ENCODE data around the gene GARIN1A.
"Not testable (repeated sequence)": the region's sequence is repeated elsewhere in the genome, so short reads cannot be mapped to it uniquely, and the experiment has no call there.

The GARIN1A gene

DNA sequence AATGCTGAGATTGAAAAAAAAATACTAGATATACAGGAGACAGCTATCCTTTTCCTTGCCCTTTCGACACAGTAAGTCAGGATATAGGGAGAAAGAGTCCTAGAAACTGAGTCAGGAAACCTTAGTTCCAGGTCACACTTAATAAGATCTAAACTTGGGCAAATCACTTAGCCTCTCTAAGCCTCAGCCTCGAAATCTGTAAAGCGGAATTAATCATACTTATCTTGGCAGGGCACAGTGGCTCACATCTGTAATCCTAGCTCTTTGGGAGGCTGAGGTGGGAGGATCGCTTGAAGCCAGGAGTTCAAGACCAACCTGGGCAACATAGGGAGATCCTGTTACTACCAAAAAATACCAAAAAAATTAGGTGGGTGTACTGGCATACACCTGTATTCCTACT, 4.6 kb downstream of the GARIN1A start:
- TF ChIP-seq, protein P1, sequence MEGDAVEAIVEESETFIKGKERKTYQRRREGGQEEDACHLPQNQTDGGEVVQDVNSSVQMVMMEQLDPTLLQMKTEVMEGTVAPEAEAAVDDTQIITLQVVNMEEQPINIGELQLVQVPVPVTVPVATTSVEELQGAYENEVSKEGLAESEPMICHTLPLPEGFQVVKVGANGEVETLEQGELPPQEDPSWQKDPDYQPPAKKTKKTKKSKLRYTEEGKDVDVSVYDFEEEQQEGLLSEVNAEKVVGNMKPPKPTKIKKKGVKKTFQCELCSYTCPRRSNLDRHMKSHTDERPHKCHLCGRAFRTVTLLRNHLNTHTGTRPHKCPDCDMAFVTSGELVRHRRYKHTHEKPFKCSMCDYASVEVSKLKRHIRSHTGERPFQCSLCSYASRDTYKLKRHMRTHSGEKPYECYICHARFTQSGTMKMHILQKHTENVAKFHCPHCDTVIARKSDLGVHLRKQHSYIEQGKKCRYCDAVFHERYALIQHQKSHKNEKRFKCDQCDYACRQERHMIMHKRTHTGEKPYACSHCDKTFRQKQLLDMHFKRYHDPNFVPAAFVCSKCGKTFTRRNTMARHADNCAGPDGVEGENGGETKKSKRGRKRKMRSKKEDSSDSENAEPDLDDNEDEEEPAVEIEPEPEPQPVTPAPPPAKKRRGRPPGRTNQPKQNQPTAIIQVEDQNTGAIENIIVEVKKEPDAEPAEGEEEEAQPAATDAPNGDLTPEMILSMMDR (conservative IDR thresholded peaks at IDR 0.05; ENCODE audit: low read length): no peak
- no peak for TF ChIP-seq EZH2phosphoT487 (IDR thresholded peaks at IDR 0.05; ENCODE audit: borderline replicate concordance)

DNA sequence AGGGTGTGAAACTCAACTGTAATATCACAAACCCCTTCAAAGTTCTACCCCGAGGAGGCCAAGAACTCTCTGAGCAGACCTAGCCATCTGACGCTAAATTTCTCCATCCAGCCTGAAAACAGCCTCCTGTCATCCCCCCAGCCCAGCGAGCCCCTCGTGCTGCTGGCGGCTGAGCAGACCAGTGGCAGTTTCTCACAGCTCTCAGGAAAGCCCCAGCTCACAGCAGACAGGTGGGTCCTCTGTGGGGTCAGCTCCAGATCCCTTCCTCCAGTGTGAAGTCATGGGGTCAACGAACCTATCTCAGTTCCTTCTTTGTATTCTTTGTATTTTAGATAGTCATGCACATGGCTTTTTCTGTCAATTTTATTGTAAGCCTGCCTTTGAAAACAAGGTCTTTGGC, 7.8 kb downstream of the GARIN1A start:
- H2AFZ ChIP-seq (ENCODE audit: low read length): no peak overlapping the region

More for the DNA sequence above, 4.6 kb downstream of the GARIN1A start:
- Histone ChIP-seq H3K4me2 (ENCODE audit: low read depth, low read length, poor library complexity, severe bottlenecking) (no peak overlapping the region), H3K79me2 (ENCODE audit: insufficient read depth, low read length) (no peaks in the 10 kb centered on the region), H2AFZ (ENCODE audit: low read length) (no peak overlapping the region), H3F3A (ENCODE audit: low read depth) (no peaks in the 10 kb centered on the region), H4K20me1 (ENCODE audit: insufficient read depth, low read length, poor library complexity, severe bottlenecking) (no peaks in the 10 kb centered on the region), H3K9me2 (replicated peaks; ENCODE audit: low read depth, low read length) (no peaks in the 10 kb centered on the region), H3K9ac (ENCODE audit: low read depth, low read length, poor library complexity, severe bottlenecking) (no peak overlapping the region), H3K4me3 (ENCODE audit: low read length, poor library complexity, severe bottlenecking) (no peak overlapping the region), H3K36me3 (ENCODE audit: insufficient read depth, low read length) (no peaks in the 10 kb centered on the region), H3K9me3 (ENCODE audit: insufficient read depth, low read depth, low read length) (no peaks in the 10 kb centered on the region), H3K27me3 (ENCODE audit: insufficient read depth, low read length, poor library complexity, severe bottlenecking) (no peaks in the 10 kb centered on the region), H3K4me1 (ENCODE audit: insufficient read depth, low read length, poor library complexity, severe bottlenecking) (no peaks in the 10 kb centered on the region)

DNA sequence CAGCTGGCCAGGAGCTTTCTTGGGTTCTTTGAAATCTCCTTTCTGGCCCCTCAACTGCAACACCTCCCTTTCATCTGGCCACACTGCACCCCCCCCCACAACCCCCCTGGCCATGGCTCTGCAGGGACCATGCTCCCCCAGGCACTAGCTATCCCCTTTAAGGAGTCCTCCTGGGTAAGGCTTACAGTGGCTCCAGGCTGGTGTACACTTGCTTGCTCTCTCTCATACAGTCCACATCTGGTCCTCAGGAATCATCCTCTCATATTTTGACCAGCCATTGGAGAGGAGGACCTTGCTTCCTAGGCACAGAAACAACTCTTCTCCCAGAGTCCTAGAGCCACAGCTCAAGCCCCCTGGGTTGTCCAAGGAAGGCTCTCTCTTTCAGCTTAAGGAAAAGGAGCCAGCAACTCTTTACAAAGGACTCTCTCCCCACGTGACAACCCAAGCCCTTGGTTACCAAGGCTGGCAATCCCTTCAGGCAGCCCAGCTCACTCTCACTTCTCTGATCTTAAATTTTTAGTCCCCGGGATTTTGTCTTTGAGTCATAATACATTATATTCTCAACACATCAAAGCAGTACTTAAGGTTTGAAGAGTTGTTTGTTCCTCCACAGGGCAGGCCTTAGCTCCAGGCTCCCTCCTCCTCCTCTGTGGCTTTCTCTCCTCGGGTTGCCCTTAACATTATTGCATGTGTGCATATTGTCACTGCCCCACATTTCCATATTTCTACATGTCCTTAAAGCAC, 9.9 kb downstream of the GARIN1A start:
- H3F3A ChIP-seq (ENCODE audit: low read depth): no peaks in the 10 kb centered on the region
- no peaks in the 10 kb centered on the region for H3K4me1 ChIP-seq (ENCODE audit: insufficient read depth, low read length, poor library complexity, severe bottlenecking)
- TF ChIP-seq, protein P1 (conservative IDR thresholded peaks at IDR 0.05; ENCODE audit: low read length): no peak
- no peak for TF ChIP-seq EZH2phosphoT487 (IDR thresholded peaks at IDR 0.05; ENCODE audit: borderline replicate concordance)
- H4K20me1 ChIP-seq (ENCODE audit: insufficient read depth, low read length, poor library complexity, severe bottlenecking): no peaks in the 10 kb centered on the region
- H3K4me2 ChIP-seq (ENCODE audit: low read depth, low read length, poor library complexity, severe bottlenecking): no peak overlapping the region
- no peaks in the 10 kb centered on the region for H3K27me3 ChIP-seq (ENCODE audit: insufficient read depth, low read length, poor library complexity, severe bottlenecking)
- H3K4me3 ChIP-seq (ENCODE audit: low read length, poor library complexity, severe bottlenecking): no peak overlapping the region
- no peak overlapping the region for H3K9ac ChIP-seq (ENCODE audit: low read depth, low read length, poor library complexity, severe bottlenecking)
- no peaks in the 10 kb centered on the region for H3K79me2 ChIP-seq (ENCODE audit: insufficient read depth, low read length)
- 0 out of 2 replicates have a peak overlapping the region, but pooled peaks have one; percentile 1 for H2AFZ ChIP-seq (ENCODE audit: low read length)
- no peaks in the 10 kb centered on the region for H3K9me2 ChIP-seq (replicated peaks; ENCODE audit: low read depth, low read length)
- H3K9me3 ChIP-seq (ENCODE audit: insufficient read depth, low read depth, low read length): no peaks in the 10 kb centered on the region
- no peaks in the 10 kb centered on the region for H3K36me3 ChIP-seq (ENCODE audit: insufficient read depth, low read length)

More for the DNA sequence above, 7.8 kb downstream of the GARIN1A start:
- Histone ChIP-seq H4K20me1 (ENCODE audit: insufficient read depth, low read length, poor library complexity, severe bottlenecking) (no peaks in the 10 kb centered on the region), H3K9me3 (ENCODE audit: insufficient read depth, low read depth, low read length) (no peaks in the 10 kb centered on the region), H3K4me2 (ENCODE audit: low read depth, low read length, poor library complexity, severe bottlenecking) (no peak overlapping the region), H3K36me3 (ENCODE audit: insufficient read depth, low read length) (no peaks in the 10 kb centered on the region), H3K79me2 (ENCODE audit: insufficient read depth, low read length) (no peaks in the 10 kb centered on the region), H3K4me3 (ENCODE audit: low read length, poor library complexity, severe bottlenecking) (no peak overlapping the region), H3K9me2 (replicated peaks; ENCODE audit: low read depth, low read length) (no peaks in the 10 kb centered on the region), H3K4me1 (ENCODE audit: insufficient read depth, low read length, poor library complexity, severe bottlenecking) (no peaks in the 10 kb centered on the region), H3F3A (ENCODE audit: low read depth) (no peaks in the 10 kb centered on the region), H3K27me3 (ENCODE audit: insufficient read depth, low read length, poor library complexity, severe bottlenecking) (no peaks in the 10 kb centered on the region), H3K9ac (ENCODE audit: low read depth, low read length, poor library complexity, severe bottlenecking) (no peak overlapping the region)
- TF ChIP-seq, protein P1 (conservative IDR thresholded peaks at IDR 0.05; ENCODE audit: low read length): no peak
- TF ChIP-seq EZH2phosphoT487 (IDR thresholded peaks at IDR 0.05; ENCODE audit: borderline replicate concordance): no peak

DNA sequence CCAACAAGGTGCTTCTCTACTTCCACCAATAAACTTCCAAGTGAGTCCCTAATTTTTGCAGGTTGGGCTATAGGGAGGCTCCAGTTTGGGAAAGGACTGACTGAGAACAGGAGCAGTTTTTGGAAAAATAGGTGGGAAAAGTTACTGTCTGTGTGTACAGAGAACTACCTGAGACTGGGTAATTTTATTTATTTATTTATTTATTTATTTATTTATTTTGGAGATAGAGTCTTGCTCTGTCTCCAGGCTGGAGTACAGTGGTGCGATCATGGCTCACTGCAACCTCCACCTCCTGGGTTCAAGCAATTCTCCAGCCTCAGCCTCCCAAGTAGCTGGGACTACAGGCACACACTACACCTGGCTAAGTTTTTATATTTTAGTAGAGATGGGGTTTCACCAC, 11.2 kb downstream of the GARIN1A start:
- H2AFZ ChIP-seq (ENCODE audit: low read length); H3K9me3 ChIP-seq (ENCODE audit: insufficient read depth, low read depth, low read length); H3F3A ChIP-seq (ENCODE audit: low read depth); H3K9ac ChIP-seq (ENCODE audit: low read depth, low read length, poor library complexity, severe bottlenecking); H3K36me3 ChIP-seq (ENCODE audit: insufficient read depth, low read length); H3K4me1 ChIP-seq (ENCODE audit: insufficient read depth, low read length, poor library complexity, severe bottlenecking); H3K27me3 ChIP-seq (ENCODE audit: insufficient read depth, low read length, poor library complexity, severe bottlenecking); H3K9me2 ChIP-seq (replicated peaks; ENCODE audit: low read depth, low read length); H3K79me2 ChIP-seq (ENCODE audit: insufficient read depth, low read length); H3K4me3 ChIP-seq (ENCODE audit: low read length, poor library complexity, severe bottlenecking); H3K4me2 ChIP-seq (ENCODE audit: low read depth, low read length, poor library complexity, severe bottlenecking); H4K20me1 ChIP-seq (ENCODE audit: insufficient read depth, low read length, poor library complexity, severe bottlenecking): not testable (repeated sequence)

DNA sequence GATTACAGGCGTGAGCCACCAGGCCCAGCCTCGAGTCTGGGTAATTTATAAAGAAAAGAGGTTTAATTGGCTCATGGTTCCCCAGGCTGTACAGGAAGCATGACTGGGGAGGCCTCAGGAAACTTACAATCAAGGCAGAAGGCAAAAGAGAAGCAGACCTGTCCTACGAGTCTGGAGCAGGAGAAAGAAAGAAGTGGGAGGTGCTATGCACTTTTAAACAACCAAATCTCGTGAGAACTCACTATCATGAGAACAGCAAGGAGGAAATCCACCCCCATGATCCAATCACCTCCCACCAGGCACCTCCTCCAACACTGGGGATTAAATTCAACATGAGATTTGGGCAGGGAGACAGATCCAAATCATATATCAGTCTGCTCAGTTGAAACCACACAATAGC, 11.6 kb downstream of the GARIN1A start:
- H3F3A ChIP-seq (ENCODE audit: low read depth); H3K9ac ChIP-seq (ENCODE audit: low read depth, low read length, poor library complexity, severe bottlenecking); H4K20me1 ChIP-seq (ENCODE audit: insufficient read depth, low read length, poor library complexity, severe bottlenecking); H3K9me3 ChIP-seq (ENCODE audit: insufficient read depth, low read depth, low read length); H3K4me3 ChIP-seq (ENCODE audit: low read length, poor library complexity, severe bottlenecking); H2AFZ ChIP-seq (ENCODE audit: low read length); H3K27me3 ChIP-seq (ENCODE audit: insufficient read depth, low read length, poor library complexity, severe bottlenecking); H3K79me2 ChIP-seq (ENCODE audit: insufficient read depth, low read length); H3K36me3 ChIP-seq (ENCODE audit: insufficient read depth, low read length); H3K4me1 ChIP-seq (ENCODE audit: insufficient read depth, low read length, poor library complexity, severe bottlenecking); H3K9me2 ChIP-seq (replicated peaks; ENCODE audit: low read depth, low read length); H3K4me2 ChIP-seq (ENCODE audit: low read depth, low read length, poor library complexity, severe bottlenecking): not testable (repeated sequence)
